ENCODE measurements around the gene NPR3.

NPR3 gene

GRCh38 chr5:32814620-32815019, 103.5 kb downstream of the NPR3 start:
- no peak for FAIRE-seq

- no peak for FAIRE-seq
These were observed 116.9 kb downstream of the NPR3 start for GRCh38 chr5:32827981-32828380.

GRCh38 chr5:32828492-32828891, 117.4 kb downstream of the NPR3 start:
- FAIRE-seq = no peak

- no peak for FAIRE-seq
These were observed 120.5 kb downstream of the NPR3 start for GRCh38 chr5:32831624-32832023.

GRCh38 chr5:32833127-32833526, 122.0 kb downstream of the NPR3 start:
- no peak for FAIRE-seq

- no peak for FAIRE-seq
These were observed 122.5 kb downstream of the NPR3 start for GRCh38 chr5:32833663-32834062.

GRCh38 chr5:32834251-32834650, 123.1 kb downstream of the NPR3 start:
- no peak for FAIRE-seq

- FAIRE-seq = no peak
These were observed 125.1 kb downstream of the NPR3 start for GRCh38 chr5:32836176-32836575.

- FAIRE-seq = no peak
These were observed 126.1 kb downstream of the NPR3 start for GRCh38 chr5:32837211-32837610.

- no peak for FAIRE-seq
These were observed 128.0 kb downstream of the NPR3 start for GRCh38 chr5:32839106-32839505.

- FAIRE-seq = no peak
These were observed 129.5 kb downstream of the NPR3 start for GRCh38 chr5:32840606-32841005.

Measured in TTC549 (cell line).